ENCODE data around the gene KRT73.

The KRT73 gene
- long read RNA-seq, donor 1 = 0 reads
- long read RNA-seq, donor 2 = 0 reads
- long read RNA-seq, donor 3 = 0 reads
- long read RNA-seq, donor 4 = 0 reads
- long read RNA-seq, donor 5 = 0 reads
- long read RNA-seq, donor 6 = 0 reads
- long read RNA-seq, donor 7 = 0 reads
- long read RNA-seq, donor 8 = 0 reads

DNA sequence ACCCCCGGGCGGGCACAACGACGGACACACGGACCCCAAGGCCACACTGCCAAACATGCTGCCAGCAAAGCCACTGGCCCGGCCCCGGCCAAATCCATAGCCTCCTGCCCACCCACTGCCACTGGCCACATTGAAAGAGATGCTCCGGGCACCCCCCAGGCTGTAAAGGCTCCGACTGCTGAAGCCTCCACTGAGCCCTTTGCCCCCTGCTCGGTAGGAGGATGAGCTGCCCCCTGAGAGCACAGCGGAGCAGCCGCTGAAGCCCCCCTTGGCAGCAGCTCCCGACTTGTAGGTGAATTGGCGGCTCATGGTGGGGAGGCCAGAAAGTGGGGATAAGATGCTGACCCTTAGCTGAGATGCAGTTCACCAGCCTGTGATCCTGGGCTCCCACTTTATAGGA lies at the start of gene KRT73:
TSS of gene KRT73 (minus strand) at position 344 of the 400 bp plus-strand sequence. CDS start at position 309, 35 bp downstream.
- DNase-seq = no peak

DNA sequence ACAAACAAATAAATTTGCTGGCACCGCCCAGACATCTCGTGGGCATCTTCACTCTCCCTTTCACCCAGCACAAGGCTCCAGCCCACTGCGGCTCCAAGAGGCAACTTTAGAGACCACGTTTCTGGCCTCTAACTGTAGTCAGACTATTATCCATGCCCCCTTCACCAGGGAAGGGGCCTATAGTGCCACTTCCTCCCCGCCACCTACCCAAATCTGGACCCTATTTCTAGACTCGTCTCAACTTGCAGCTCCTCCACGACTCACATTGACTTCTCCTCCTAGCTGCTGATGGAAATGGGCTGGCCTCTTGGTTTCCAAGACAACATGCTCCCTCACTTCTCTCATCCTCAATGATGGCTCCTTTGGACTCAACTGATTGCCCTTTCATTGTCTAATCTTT lies 49.6 kb upstream of the KRT73 start:
- DNase-seq = no peak

DNA sequence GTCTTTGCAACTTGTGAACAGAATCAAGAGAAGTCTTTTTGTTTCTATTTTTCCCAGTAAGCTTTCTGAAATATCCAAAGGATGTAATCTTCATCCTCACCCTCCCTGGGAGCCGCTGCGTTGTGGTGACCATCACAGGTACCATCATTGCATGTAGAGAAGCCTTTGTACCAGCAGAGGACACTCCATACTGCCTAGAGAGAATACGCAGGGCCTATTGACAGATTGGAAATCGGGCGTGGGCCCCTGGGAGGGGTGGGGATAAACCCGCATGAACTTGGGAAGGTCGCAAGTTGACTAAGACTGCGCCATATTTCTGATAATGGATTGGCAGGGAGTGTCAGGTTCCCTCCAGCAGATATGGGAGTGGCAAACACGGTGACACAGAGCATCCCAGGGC lies 49.1 kb upstream of the KRT73 start:
- DNase-seq = no peak

DNA sequence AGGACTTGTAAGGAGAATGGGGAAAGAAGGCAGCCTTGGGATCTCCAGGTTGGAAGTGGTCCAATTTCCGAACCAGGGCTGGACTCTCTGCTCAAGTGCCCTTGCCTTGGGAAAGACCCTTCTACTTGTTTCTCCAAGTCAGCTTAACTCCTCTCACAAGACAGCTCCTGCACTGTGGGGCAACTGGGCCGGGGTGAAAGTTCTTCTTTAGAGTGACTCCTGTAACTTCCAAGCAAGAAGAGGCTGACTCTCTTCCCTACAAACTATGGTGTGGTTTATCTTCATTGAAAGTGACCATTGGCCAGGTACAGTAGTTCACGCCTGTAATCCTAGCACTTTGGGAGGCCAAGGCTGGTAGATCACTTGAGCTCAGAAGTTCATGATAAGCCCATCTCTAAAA lies 48.1 kb upstream of the KRT73 start:
- no peak for DNase-seq

DNA sequence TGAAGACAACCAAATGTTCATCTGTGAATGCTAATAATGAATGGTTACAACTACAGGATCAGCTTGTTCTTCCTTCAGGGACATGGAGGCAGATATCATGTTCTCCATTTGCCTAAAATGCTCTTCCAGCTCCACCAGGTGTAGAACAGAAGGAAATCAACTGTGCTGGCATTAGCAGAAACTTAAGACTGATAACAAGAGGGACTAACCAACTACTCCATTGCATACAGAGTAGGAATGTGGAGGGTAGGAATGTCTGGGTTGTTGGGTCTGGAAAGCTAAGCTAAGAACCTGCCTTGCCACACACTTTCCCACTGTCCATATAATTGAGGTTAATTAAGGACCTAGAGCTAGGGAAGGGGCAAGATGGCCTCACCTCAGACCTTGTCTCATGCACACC lies 45.1 kb upstream of the KRT73 start:
- no peak for DNase-seq

DNA sequence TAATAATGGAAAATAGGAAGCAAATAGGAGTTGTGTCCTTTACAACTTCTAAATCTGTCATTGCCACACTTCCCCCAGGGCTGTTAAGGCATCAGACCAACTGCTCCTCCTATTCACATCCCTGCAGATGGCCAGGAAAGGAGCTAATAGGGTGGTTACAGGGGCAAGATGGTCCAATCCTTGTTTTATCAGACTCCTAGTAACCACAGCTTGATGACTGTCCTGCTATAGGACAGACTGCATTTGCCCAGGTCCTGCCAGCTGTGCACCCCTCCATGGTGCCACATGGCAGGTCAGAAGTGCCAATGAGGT lies 44.5 kb upstream of the KRT73 start:
- no peak for DNase-seq

DNA sequence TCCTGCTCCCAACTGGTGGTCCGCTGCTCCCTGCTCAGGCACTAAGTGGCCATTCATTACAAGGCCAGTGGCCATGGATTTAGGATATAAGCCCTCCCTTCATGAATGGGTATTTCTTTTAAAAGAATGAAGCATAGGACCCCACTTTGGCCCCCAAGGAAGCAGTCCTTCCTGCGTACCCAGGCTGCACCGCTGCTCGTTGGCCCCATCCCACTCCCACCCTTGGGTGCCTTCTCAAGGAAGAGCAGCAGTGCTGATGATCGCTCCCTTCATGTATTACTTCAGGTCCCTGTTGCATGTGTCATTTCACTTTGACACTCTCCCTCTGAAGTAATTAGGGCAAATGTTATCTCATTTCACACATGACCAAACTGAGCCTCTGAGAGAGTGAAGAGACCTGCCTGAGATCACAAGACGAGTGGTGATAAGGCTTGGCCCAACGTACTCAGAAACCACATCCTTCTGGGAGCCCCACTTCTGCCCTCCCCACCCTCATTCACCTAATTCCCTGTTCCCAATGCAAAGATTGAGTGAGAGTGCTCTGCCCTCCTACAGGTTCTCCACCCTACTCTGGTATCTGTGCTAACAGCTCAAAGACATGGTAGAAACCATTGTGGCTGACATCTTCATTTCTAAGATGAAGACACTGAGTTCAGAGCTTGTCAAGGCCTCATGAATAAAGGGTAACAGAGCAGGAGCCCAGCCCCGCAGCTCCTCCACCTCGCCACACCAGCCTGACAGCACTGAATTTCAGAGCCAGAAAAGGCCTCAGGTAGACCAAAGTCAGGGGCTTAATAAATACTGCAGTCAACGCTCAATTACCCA lies 43.9 kb upstream of the KRT73 start:
- no peak for DNase-seq

DNA sequence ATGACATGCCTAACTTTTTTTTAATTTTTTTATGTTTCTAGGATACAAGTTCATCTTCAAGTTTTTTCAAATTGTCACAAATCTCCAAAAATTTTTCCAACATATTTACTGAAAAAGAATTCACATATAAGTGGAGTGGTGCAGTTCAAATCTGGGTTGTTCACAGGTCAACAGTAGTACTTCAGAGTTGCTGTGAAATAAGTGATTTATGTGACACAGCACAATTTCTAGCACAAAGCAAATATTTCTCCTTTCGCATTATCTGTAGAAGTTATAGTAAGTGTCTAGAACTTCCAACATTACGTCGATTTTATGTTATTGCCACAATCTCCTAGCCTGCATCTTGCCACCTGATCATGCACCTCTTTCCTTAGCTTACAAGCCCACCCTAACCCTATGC lies 43.3 kb upstream of the KRT73 start:
- DNase-seq = no peak

DNA sequence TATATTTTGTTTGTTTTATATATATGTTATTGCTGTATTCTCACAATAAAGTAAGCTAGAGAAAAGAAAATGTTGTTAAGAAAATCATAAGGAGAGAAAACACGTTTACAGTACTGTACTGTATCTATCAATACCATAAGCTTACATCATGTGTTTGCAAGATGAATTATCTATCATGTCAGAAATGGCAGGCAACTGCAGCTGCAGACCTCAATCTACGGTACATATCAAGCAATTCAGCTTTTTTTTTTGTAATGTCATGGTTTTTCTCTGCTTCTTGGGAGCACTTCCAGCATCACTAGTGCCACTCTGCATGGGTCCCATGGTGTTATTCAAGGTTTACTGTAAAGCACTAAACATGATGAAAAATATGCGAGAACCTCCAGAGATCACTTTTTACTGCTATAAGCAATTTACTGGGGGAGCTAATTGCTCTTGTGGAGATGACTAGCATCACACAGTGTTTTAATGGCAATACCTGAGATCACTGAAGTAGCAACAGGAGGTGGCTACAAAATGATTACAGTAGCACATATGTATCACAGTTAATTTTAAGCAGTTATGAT lies 42.7 kb upstream of the KRT73 start:
- DNase-seq = no peak

DNA sequence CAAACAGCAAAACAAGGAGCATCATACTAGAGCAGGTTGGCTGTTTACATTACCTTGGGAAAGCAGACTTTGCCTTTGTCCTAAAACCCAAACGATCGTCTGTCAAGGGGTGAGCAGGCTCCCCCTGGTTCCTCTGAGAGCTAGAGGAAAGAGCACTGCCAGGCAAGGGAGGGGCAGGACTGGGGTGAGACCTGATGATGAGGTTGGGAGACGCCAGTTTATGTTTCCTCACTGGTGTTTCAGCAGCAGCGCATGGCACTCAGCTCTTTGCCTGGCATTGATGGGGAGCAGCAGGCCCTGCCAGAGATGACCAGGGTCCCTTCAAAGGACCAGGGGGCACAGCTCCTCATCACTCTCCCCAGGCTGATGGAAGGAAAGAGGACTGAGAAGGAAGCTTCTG lies 41.6 kb upstream of the KRT73 start:
- no peak for DNase-seq

DNA sequence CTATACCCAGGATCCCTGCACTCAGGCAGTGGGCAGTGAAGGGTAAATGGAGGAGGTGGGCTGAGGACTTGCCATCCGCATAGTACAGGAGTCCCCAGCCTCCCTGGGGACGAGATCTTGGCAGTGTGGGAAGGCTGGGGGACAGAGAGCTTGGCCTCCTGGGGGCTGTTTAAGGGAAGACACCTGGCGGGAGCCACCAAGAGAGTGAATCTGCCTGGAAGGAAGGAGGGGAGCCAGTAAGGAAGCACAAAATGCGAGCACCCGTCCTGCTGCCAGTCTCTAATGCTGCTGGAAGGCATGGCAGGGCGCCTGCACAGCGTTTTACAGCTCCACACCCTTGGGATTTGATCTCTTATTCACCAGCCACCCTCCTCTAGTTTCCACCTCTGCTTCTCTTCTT lies 41.0 kb upstream of the KRT73 start:
- no peak for DNase-seq

DNA sequence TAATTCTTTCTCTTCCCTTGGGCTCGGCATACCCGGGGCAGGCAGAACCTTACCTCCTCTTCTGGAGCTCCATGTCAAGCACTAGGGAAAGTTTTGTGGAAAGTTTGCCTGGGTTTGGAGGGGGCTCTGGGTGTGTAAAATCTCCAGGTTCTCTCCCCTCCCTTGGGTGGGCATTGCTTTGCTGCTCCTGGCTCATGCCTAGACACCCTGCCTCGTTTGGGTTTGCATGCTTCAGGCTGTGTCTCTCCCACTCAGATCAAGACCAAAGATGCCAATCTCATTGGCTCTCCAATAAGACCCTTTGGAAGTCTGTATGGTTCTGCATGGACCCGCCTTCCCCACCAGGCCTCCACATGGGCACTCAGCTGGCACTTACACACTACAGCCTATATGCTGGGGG lies 39.8 kb upstream of the KRT73 start:
- no peak for DNase-seq

DNA sequence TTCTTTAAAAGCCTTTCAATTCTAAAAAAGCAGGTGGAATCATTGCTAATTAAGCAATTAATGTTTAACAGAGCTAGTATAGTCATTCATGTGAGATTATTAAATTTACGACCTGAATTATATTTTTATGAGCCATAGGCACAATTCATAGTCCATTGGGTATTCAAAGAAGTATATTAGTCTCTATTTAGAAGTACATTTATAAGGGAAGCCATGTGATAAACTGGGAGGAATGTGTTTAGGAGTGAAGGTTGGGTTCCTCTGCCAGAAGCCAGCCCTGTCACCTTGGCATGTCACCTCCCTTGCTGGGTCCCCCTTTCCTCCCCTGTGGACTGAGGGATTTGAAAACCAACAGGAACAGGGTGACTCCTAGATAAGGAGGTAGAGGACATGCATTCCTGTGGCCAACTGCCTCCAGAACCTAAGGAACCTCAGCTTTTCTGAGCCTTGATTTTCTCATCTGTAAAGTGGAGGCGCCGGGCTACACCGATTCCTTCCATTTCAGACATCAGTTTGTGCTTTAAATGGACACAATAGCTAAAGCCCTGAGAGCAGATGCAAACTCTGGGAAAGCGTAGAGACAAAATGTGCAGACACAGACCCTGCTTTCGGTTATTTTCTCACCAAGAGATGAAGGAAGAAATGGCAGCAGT lies 39.0 kb upstream of the KRT73 start:
- DNase-seq = no peak

DNA sequence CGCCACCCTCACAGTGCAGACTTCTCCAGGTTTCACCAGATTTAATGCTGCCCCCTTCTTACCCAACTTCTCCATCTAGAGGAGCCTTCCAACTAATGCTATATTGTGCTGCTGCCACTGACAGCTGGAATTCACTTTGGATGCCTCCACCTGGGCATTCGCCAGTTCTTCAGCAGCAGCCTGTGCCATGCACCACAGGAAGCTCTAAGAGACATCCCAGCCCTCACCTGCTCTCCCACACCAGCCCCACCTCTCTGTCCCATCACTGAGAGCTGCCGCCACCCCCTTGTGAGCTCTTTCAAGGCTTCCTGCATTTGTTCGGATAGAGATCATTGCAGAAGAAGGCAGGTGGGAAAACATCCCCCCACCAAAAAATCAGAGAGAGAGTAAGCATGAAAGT lies 38.3 kb upstream of the KRT73 start:
- DNase-seq = no peak

DNA sequence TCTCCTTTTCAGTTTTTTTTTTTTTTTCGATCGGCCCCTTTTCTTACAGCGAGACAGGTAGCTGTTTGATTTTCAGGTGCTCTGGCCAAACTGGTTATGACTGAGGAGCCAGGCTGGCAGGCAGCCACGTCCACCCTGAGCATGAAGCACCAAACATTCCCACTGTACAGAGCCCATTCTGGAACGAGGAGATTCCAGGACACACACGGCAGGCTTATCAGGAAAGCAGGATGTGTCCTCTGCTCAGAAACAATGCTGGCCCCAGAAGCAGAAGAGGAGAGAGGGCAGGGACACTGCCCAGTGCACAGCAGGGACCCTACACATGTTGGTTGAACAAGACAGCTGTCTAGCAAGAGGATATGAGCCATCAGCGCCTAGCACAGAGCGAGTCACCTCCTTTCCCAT lies 37.4 kb upstream of the KRT73 start:
- no peak for DNase-seq

DNA sequence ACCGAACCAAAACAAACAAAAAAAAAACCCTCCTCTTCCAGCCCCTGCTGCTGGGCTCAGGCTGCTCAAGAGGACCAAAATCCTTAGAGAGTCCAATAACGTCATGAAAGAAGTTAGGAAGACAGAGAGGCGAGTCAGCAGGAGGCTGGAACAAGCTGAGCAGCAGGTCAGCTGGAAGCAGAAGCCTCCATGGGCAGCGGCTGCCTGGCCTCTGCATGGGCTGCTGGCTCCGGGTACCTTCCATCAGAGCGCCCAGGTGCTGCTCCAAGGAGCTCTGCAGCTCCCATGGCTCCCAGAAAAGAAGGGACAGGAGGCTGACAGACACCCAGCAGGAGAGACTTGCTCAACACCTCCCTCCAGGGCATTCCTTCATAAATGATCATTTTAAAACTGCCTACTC lies 36.9 kb upstream of the KRT73 start:
- no peak for DNase-seq

DNA sequence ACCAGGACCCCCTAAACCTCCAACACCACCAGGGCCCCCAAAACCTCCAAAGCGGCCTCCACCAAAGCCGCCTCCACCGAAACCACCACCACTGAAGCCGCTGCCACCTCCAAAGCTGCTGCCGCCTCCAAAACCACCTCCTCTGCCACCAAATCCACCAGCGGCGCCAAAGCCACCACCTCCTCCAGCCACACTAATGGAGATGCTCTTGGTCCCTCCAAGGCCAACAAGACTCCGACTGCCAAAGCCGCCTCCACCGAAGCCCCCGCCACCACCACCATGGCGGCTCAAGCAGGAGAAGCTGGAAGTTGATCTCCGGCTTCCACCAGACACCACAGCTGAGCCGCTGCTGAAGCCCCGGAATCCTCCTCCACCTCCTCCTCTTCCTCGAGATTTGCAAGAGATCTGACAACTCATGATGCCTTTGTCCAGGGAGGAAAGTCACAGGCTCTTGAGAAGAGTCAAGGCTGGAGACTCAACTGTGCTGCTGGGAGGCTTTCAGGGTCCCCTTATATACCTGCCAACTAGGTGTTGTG lies 33.4 kb upstream of the KRT73 start, which contains the start of gene KRT2:
TSS of gene KRT2 (minus strand) at position 486 of the 536 bp plus-strand sequence. CDS start at position 417, 69 bp downstream.
- no peak for DNase-seq

DNA sequence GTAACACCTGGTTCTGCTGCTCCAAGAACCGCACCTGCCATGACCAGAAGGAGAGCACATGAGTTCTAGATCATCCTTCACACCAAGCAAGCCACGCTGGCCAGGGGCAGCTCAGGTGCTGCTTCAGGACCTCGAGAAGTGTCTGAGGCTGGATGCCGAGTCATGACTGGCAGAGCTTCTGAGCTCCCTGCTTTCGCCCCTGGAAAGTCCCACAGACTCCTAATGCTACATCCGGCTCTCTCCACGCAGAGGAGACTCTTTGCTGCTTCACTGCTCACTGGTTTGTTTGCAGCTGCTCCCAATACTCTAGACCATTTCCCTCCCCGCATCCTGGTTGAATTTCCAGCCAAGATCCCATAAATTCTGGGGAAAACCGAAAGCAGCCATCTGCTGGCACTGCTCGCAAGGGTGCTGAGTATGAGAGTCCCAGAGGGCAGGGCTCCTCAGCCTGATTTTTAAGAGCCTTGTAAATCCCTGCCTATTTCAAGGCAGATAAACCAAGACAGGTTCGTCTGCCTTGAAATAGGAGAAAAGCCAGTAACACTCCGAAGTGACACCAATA lies 32.2 kb upstream of the KRT73 start:
- DNase-seq = peak; percentile 4

DNA sequence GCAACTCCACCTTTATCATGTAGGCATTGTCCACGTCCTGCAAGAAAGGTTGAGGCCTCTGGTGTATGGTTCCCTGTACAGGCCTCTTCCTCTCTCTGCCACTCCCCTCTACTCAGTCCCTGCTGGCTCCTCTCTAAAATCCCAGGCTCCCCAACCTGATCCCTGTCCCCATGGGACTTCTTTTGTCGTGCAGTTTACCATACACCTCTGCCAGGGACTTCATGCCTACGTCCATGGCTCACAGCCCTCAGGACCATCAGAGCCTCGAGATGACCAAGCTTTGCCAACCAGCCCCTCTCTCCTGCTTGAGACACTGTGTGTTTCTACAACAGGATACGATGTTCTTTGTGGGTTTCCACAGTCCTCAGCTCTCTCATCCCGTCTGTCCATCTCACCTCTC lies 30.7 kb upstream of the KRT73 start:
- DNase-seq = no peak

DNA sequence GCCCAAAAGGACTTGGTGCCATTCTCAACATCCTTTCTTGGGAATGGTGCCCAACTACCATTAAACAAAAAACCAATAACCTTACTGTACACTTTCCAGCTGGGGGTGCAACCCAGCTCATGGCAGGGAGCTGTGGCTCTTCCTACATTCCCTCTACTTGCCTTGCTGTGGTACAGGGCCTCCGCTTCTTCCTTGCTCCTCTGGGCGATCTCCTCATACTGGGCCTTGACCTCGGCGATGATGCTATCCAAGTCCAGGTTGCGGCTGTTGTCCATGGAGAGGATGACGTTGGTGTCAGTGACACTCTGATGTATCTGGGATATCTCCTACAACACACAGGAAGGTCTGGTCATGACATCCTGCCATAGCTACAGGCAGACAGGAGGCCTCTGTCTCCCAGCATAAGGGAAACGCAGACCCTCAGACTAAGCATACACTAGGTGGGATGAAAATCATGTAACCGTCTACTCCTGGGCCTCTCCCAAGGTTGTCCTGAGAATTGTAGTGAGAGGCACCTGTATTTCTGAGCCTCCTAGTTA lies 29.7 kb upstream of the KRT73 start:
- DNase-seq = no peak

DNA sequence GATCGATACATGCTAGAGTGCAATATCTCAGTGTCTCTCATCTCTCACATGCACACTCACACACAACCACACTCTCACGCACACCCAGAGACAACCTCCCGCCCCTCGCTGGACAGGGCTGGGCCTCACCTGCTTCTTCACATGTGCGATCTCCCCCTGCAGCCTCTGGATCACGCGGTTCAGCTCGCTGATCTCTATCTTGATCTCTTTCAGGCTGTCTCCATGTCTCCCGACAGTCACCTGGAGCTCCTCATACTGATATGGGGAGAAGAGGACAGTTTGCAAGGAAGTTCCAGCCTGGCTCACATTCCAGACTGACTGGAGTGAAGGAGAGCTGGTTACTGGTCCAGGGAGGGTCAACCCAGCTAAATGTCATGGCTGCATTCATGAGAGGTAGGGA lies 29.2 kb upstream of the KRT73 start:
- no peak for DNase-seq

DNA sequence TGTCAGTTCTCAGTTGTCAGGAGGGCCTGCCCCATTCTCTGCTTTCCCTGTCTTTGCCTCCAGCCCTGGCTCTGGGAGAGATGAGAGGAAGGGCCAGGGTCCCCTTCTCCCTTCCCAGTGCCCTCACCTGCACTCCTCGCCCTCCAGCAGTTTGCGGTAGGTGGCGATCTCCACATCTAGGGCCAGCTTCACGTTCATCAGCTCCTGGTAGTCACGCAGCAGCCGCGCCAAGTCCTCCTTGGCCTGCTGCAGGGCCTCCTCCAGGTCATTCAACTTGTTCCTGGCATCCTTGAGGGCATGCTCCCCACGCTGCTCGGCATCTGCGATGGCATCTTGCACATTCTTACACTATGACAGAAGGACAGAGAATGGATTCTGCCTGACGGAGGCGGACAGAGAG lies 28.3 kb upstream of the KRT73 start:
- no peak for DNase-seq

DNA sequence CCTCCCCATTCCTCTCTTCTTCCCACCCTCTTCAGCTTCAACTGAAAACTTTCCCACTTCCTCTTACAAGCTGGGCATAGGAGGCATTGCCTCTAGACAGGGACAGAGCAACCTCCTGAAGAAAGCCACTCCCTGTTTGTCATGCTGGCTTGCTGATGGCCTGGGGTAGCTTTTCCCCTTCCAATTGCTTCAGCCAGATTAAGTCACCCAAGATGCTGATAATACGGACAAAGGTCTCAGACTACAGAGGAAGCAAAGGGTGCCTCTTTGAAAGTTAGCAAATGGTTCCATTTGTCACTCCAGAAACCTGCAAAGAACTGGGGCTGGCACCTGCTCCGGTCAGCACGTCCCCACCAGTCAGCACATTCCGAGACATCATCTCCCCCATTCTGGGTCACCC lies 27.6 kb upstream of the KRT73 start:
- no peak for DNase-seq

All from right kidney (tissue), 9 donors.